Glutamatergic neuron (in vitro differentiated cells): Measurements from ENCODE around the gene SLC24A3. TPM values are rescaled to one million over a fixed set of nuclear protein-coding genes. Genes with fewer than 3 reads are reported as not detected.

Experiments
- DNase-seq: peaks from one replicate; pipeline ENCODE4 v3.0.0; 2022
- H3K27ac Mint-ChIP-seq: one replicate; pipeline ENCODE4 v1.8.0; 2020; ENCODE audit warnings: mild to moderate bottlenecking, mixed read lengths, inconsistent platforms; ENCODE audit not compliant: unreplicated experiment
- H3K27me3 Mint-ChIP-seq: one replicate; pipeline ENCODE4 v1.8.0; 2020; ENCODE audit warnings: mild to moderate bottlenecking, moderate library complexity, mixed read lengths, inconsistent platforms; ENCODE audit not compliant: unreplicated experiment
- H3K36me3 Mint-ChIP-seq: one replicate; pipeline ENCODE4 v1.8.0; 2020; ENCODE audit warnings: mild to moderate bottlenecking, mixed read lengths, inconsistent platforms; ENCODE audit not compliant: unreplicated experiment
- H3K4me1 Mint-ChIP-seq: one replicate; pipeline ENCODE4 v1.8.0; 2020; ENCODE audit warnings: mild to moderate bottlenecking, low read depth, mixed read lengths, inconsistent platforms; ENCODE audit not compliant: unreplicated experiment
- H3K4me3 Mint-ChIP-seq: one replicate; pipeline ENCODE4 v1.8.0; 2020; ENCODE audit warnings: mild to moderate bottlenecking, mixed read lengths, inconsistent platforms; ENCODE audit not compliant: unreplicated experiment
- H3K9me3 Mint-ChIP-seq: one replicate; pipeline ENCODE4 v1.8.0; 2020; ENCODE audit warnings: mild to moderate bottlenecking, moderate library complexity, mixed read lengths, inconsistent platforms; ENCODE audit not compliant: unreplicated experiment
- CTCF ChIP-seq: fragments of 200-600 bp; sonication (generic); IDR thresholded peaks from one replicate; pipeline ENCODE4 v1.5.0; 2021; ENCODE audit not compliant: partially characterized antibody, unreplicated experiment
- total RNA-seq: library from RNA; stranded (reverse); fragmentation: NEBNext Ultra II Directional; extraction: Animal tissue kit (Norgen Biotek cat#: 25700); gene quantifications from one replicate; pipeline ENCODE4 v1.2.1, GENCODE V29; 2021; ENCODE audit not compliant: unreplicated experiment

SLC24A3 gene
- total RNA-seq, 1 donor from 2014 or later = 9.7 TPM

DNA sequence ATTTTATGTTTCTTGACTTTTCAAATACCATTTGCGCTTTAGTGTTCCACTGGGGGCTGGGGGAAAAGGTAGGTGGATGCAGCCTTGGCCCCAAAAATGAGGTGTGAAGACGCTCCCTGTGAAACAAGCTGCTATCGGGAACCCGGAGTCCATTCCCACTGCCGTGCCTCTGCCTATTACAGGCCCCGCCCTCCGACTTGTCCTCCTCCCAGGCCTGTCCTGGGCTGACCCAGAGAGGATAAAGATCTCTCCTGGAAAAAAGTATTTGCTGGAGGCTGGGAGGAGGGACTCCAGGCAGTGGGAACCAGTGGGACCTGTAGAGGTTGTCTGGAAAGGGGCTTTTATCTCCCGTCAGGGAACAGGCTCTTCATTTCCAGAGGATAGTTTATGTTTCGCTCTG, 215.0 kb downstream of the SLC24A3 start:
- no peak overlapping the region for H3K4me3 Mint-ChIP-seq
- H3K9me3 Mint-ChIP-seq = peaks cover 2% of the 10 kb centered on the region
- H3K36me3 Mint-ChIP-seq = peaks cover 4% of the 10 kb centered on the region
- H3K27me3 Mint-ChIP-seq = peaks cover 1% of the 10 kb centered on the region
- no peak for DNase-seq
- H3K27ac Mint-ChIP-seq = no peak overlapping the region
- H3K4me1 Mint-ChIP-seq = peaks cover 33% of the 10 kb centered on the region
- no peak for TF ChIP-seq CTCF

- Mint-ChIP-seq H3K4me1 (peaks cover 32% of the 10 kb centered on the region), H3K27ac (no peak overlapping the region), H3K9me3 (peaks cover 2% of the 10 kb centered on the region), H3K4me3 (no peak overlapping the region), H3K27me3 (peaks cover 1% of the 10 kb centered on the region), H3K36me3 (peaks cover 4% of the 10 kb centered on the region)
- TF ChIP-seq CTCF = no peak
- DNase-seq = no peak
These were observed 215.5 kb downstream of the SLC24A3 start for GRCh38 chr20:19427913-19428312.

GRCh38 chr20:19428324-19428723, 215.9 kb downstream of the SLC24A3 start:
- DNase-seq = no peak
- no peak overlapping the region for H3K27ac Mint-ChIP-seq
- H3K36me3 Mint-ChIP-seq = peaks cover 4% of the 10 kb centered on the region
- peaks cover 28% of the 10 kb centered on the region for H3K4me1 Mint-ChIP-seq
- TF ChIP-seq CTCF = no peak
- peaks cover 1% of the 10 kb centered on the region for H3K27me3 Mint-ChIP-seq
- H3K4me3 Mint-ChIP-seq = no peak overlapping the region
- peaks cover 2% of the 10 kb centered on the region for H3K9me3 Mint-ChIP-seq

GRCh38 chr20:19429538-19429937, 217.1 kb downstream of the SLC24A3 start:
- DNase-seq = no peak
- Mint-ChIP-seq H3K27ac (no peak overlapping the region), H3K9me3 (peaks cover 2% of the 10 kb centered on the region), H3K4me1 (peaks cover 21% of the 10 kb centered on the region), H3K36me3 (peaks cover 4% of the 10 kb centered on the region), H3K27me3 (peaks cover 3% of the 10 kb centered on the region), H3K4me3 (no peak overlapping the region)
- no peak for TF ChIP-seq CTCF

DNA sequence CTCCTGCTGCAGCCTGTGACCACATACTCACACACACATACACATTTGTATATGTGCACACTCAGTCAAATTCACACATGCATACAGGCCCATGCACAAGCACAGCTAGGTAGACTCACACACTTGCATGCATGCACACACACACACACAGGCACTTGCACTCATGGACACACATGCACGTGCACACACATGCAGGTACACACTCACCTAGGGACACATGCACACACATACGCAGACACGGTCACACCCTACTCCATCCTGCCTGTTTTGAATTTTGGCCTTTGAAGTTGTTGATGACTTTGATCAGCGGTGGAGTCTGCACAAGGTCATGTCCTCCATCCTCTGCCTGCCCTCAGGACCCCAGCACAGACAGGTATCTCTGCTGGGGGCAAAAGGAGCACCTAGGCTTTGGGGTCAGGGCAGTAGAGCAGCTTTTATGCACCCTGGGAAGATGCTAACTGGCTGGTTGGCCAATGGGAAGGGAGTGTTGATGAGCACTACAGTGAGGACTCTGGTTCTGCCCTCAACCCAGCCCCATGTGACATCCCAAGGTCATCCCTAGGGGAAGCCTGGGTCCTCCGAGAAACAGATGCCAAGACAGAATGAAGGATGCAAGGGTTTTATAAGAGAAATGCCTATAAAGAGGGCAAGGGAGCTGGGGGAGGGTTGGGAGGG, 218.3 kb downstream of the SLC24A3 start:
- H3K4me1 Mint-ChIP-seq = peaks cover 21% of the 10 kb centered on the region
- no peak overlapping the region for H3K4me3 Mint-ChIP-seq
- no peak for DNase-seq
- TF ChIP-seq CTCF = no peak
- H3K27me3 Mint-ChIP-seq = peaks cover 3% of the 10 kb centered on the region
- H3K9me3 Mint-ChIP-seq = peaks cover 2% of the 10 kb centered on the region
- peaks cover 4% of the 10 kb centered on the region for H3K36me3 Mint-ChIP-seq
- peak overlapping the region; percentile 12 for H3K27ac Mint-ChIP-seq
